Measurements from ENCODE around the gene PRKAR2A. TPM values are rescaled to one million over a fixed set of nuclear protein-coding genes. Genes with fewer than 3 reads are reported as not detected.

The PRKAR2A gene
- 35.2 and 36.6 TPM in 2 replicates for total RNA-seq

GRCh38 chr3:48847504-48848423, at the start of gene PRKAR2A:
TSS of gene PRKAR2A (minus strand) at chr3:48847874. CDS start at chr3:48847596, 278 bp downstream.

GRCh38 chr3:48716982-48717746, 130.5 kb downstream of the PRKAR2A start, which contains the start of gene IP6K2:
TSS of gene IP6K2 (minus strand) at chr3:48717221. CDS start at chr3:48695291, 21,930 bp downstream.

Other genes starting within 250 kb of the PRKAR2A start
- 229 and 273 TPM in 2 replicates for gene UQCRC1, start 238.2 kb downstream of the PRKAR2A start, total RNA-seq
- gene TMEM89, start 226.1 kb downstream of the PRKAR2A start, total RNA-seq = not detected in 2 replicates
- gene SLC26A6, start 212.4 kb downstream of the PRKAR2A start, total RNA-seq = 19.3 and 20.7 TPM in 2 replicates
- gene CELSR3, start 185.0 kb downstream of the PRKAR2A start, total RNA-seq = 0.91 and 2.9 TPM in 2 replicates
- gene NCKIPSD, start 162.0 kb downstream of the PRKAR2A start, total RNA-seq = 15.9 and 18.9 TPM in 2 replicates
- gene IP6K2, start 130.7 kb downstream of the PRKAR2A start, total RNA-seq = 33.9 and 34.5 TPM in 2 replicates
- 15.4 and 15.5 TPM in 2 replicates for gene SLC25A20, start 51.0 kb upstream of the PRKAR2A start, total RNA-seq
- 68.4 and 71.4 TPM in 2 replicates for gene ARIH2, start 71.0 kb upstream of the PRKAR2A start, total RNA-seq
- 55.4 and 56.2 TPM in 2 replicates for gene P4HTM, start 142.4 kb upstream of the PRKAR2A start, total RNA-seq
- gene WDR6, start 159.5 kb upstream of the PRKAR2A start, total RNA-seq = 86.2 and 121 TPM in 2 replicates
- 46.7 and 47.7 TPM in 2 replicates for gene DALRD3, start 170.7 kb upstream of the PRKAR2A start, total RNA-seq
- 86.3 and 95.6 TPM in 2 replicates for gene NDUFAF3, start 174.2 kb upstream of the PRKAR2A start, total RNA-seq
- gene IMPDH2, start 181.5 kb upstream of the PRKAR2A start, total RNA-seq = 262 and 284 TPM in 2 replicates
- gene QRICH1, start 246.2 kb upstream of the PRKAR2A start, total RNA-seq = 47.9 and 58.1 TPM in 2 replicates